GM12865 (cell line): ENCODE measurements around the gene C19orf53.
"Not testable (repeated sequence)": the region's sequence is repeated elsewhere in the genome, so short reads cannot be mapped to it uniquely, and the experiment has no call there.

Experiments used
- DNase-seq: peaks from one replicate; pipeline ENCODE4 v3.0.0; 2010; ENCODE audit warnings: low read depth
- H3K4me3 ChIP-seq: 2 replicates; pipeline ENCODE4 v1.5.1; 2011; ENCODE audit warnings: mild to moderate bottlenecking, low read depth, low read length, control low read depth
- TF ChIP-seq, protein P1 (sequence below): IDR thresholded peaks from 2 replicates; pipeline ENCODE4 v1.5.1; 2011; ENCODE audit warnings: low read length, control low read depth, low read depth, inconsistent platforms; ENCODE audit not compliant: insufficient read depth; ENCODE audit errors: missing control alignments

The C19orf53 gene

GRCh38 chr19:13770013-13770635 is 4.1 kb upstream of the C19orf53 start:
- no peak overlapping the region for H3K4me3 ChIP-seq
- no peak for DNase-seq
- TF ChIP-seq, protein P1, sequence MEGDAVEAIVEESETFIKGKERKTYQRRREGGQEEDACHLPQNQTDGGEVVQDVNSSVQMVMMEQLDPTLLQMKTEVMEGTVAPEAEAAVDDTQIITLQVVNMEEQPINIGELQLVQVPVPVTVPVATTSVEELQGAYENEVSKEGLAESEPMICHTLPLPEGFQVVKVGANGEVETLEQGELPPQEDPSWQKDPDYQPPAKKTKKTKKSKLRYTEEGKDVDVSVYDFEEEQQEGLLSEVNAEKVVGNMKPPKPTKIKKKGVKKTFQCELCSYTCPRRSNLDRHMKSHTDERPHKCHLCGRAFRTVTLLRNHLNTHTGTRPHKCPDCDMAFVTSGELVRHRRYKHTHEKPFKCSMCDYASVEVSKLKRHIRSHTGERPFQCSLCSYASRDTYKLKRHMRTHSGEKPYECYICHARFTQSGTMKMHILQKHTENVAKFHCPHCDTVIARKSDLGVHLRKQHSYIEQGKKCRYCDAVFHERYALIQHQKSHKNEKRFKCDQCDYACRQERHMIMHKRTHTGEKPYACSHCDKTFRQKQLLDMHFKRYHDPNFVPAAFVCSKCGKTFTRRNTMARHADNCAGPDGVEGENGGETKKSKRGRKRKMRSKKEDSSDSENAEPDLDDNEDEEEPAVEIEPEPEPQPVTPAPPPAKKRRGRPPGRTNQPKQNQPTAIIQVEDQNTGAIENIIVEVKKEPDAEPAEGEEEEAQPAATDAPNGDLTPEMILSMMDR = no peak

DNA sequence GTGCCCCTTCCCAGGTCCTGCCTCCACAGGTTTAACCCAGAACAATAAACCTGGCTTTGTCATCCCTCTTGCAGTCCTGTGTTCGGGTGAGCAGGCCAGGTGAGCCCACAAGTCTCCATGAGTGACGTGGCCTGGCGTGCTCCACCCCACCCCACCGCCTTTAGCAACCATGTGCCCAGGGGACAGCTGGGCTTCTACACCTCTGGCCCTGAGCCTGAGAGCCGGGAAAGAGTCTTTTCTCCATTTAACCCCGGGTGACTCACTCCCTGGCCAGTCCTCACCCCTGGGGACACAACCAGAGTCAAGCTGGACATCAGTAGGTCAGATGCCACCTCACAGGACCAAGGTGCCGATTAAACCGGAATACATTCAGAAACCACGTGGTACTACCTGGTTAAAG is 4.1 kb downstream of the C19orf53 start:
- TF ChIP-seq, protein P1 = no peak
- H3K4me3 ChIP-seq = no peak overlapping the region
- DNase-seq = no peak

- TF ChIP-seq, protein P1 = no peak
- DNase-seq = no peak
- no peak overlapping the region for H3K4me3 ChIP-seq
These were observed 4.6 kb downstream of the C19orf53 start for GRCh38 chr19:13778847-13779246.

- not testable (repeated sequence) for H3K4me3 ChIP-seq, DNase-seq
These were observed 5.5 kb downstream of the C19orf53 start for GRCh38 chr19:13779794-13780193.

- no peak for DNase-seq
- no peak overlapping the region for H3K4me3 ChIP-seq
- TF ChIP-seq, protein P1 = no peak
These were observed 7.3 kb downstream of the C19orf53 start for GRCh38 chr19:13781547-13781946.

DNA sequence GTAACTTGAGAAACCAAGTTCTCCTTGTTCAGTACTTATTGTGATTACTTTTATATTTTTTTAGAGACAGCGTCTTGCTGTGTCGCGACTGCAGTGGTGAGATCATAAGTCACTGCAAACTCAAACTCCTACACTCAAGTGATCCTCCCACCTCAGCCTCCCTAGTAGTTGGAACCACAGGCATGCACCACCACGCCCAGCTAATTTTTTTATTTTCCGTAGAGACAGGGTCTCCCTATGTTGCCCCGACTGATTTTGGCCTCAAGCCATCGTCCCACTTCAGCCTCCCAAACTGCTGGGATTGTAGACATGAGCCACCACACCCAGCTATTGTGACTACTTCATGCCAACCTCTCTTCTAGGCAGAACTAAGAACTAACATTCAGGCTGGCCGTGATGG is 8.3 kb downstream of the C19orf53 start:
- no peak for DNase-seq
- TF ChIP-seq, protein P1 = no peak

DNA sequence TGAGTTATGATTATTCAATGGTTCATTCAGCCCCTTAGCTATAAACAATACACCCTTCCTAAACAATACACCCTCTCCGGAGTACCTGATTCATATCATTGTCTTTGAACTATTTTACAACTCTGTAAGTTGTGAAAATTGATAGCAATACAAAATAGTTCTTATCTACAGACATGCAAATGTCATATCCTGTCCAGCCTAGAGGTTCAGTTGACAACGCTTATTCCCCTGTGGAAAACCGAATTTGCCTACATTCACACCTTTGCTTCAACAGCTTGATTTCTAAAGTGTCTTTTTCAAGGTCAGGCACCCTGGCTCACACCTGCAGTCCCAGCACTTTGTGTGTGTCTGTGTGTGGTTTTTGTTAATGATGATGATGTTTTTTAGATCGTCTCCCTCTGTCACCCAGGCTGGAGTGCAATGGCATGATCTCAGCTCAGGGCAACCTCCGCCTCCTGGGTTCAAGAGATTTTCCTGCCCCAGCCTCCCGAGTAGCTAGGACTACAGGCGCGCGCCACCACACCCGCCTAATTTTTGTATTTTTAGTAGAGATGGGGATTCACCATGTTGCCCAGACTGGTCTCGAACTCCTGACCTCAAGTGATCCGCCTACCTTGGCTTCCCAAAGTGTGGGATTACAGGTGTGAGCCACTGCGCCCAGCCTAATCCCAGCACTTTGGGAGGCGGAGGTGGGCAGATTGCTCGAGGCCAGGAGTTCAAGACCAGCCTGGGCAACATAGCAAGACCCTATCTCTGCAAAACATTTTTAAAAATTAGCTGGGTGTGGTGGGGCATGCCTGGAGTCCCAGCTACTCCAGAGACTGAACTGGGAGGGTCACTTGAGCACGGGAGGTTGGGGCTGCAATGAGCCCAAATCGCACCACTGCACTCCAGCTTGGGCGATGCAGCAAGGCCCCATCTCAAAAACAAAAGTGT is 9.6 kb downstream of the C19orf53 start:
- TF ChIP-seq, protein P1 = no peak
- no peak overlapping the region for H3K4me3 ChIP-seq
- peak; percentile 42 for DNase-seq

More for the DNA sequence above, 8.3 kb downstream of the C19orf53 start:
- no peak overlapping the region for H3K4me3 ChIP-seq
